NCI-H2227 treated with DMSO at 0.1 percent for 48 hours (cell line): Measurements from ENCODE around the gene PSMD1.
"Not testable (repeated sequence)": the region's sequence is repeated elsewhere in the genome, so short reads cannot be mapped to it uniquely, and the experiment has no call there.

Experiments
- DNase-seq: peaks from one replicate; lab custom pipeline; 2025; lab: John Stamatoyannopoulos, UW

Gene PSMD1

GRCh38 chr2:231056453-231057416, at the start of gene PSMD1:
Gene PSMD1 (plus strand): TSS chr2:231056867. CDS start chr2:231057026, 159 bp downstream.
- DNase-seq = peak; percentile 92

- no peak for DNase-seq
Measured at GRCh38 chr2:231007286-231008098, 49.2 kb upstream of the PSMD1 start.

- DNase-seq = no peak
Measured at GRCh38 chr2:231008131-231008530, 48.5 kb upstream of the PSMD1 start.

GRCh38 chr2:231009236-231009919, 47.3 kb upstream of the PSMD1 start:
- DNase-seq = no peak

- no peak for DNase-seq
Measured at GRCh38 chr2:231010201-231010730, 46.4 kb upstream of the PSMD1 start.

GRCh38 chr2:231011526-231011925, 45.1 kb upstream of the PSMD1 start:
- no peak for DNase-seq

- no peak for DNase-seq
Measured at GRCh38 chr2:231012463-231012862, 44.2 kb upstream of the PSMD1 start.

- no peak for DNase-seq
Measured at GRCh38 chr2:231013820-231014219, 42.8 kb upstream of the PSMD1 start.

- no peak for DNase-seq
Measured at GRCh38 chr2:231015478-231015877, 41.2 kb upstream of the PSMD1 start.

GRCh38 chr2:231015926-231016325, 40.7 kb upstream of the PSMD1 start:
- no peak for DNase-seq

GRCh38 chr2:231016566-231017230, 40.0 kb upstream of the PSMD1 start:
- DNase-seq = no peak

- DNase-seq = no peak
Measured at GRCh38 chr2:231017231-231017598, 39.5 kb upstream of the PSMD1 start.

GRCh38 chr2:231018184-231018583, 38.5 kb upstream of the PSMD1 start:
- DNase-seq = no peak

GRCh38 chr2:231025059-231025458, 31.6 kb upstream of the PSMD1 start:
- not testable (repeated sequence) for DNase-seq

GRCh38 chr2:231028889-231029288, 27.8 kb upstream of the PSMD1 start:
- no peak for DNase-seq

GRCh38 chr2:231029563-231029962, 27.1 kb upstream of the PSMD1 start:
- DNase-seq = no peak

GRCh38 chr2:231030725-231031124, 25.9 kb upstream of the PSMD1 start:
- no peak for DNase-seq

- DNase-seq = no peak
Measured at GRCh38 chr2:231032575-231033140, 24.0 kb upstream of the PSMD1 start.

GRCh38 chr2:231033147-231034132, 23.2 kb upstream of the PSMD1 start:
- no peak for DNase-seq
